IMR-90 (cell line): ENCODE data around the gene DNMT1. TPM values are rescaled to one million over a fixed set of nuclear protein-coding genes. Genes with fewer than 3 reads are reported as not detected.
A peak's percentile ranks its signal among the peaks of the same experiment; 100 is the strongest.

Experiments
- ATAC-seq: fragments of 200-7000 bp; cut with Tn5 transposase; 2 replicates; pipeline ENCODE4 v1.9.1; 2020; ENCODE audit warnings: low read depth, mild to moderate bottlenecking, moderate library complexity
- BruUV-seq: library from RNA; stranded (reverse); fragments of 400-500 nt; replicated peaks from 2 replicates; lab custom pipeline; 2021; lab: Mats Ljungman, UMichigan
- CTCF ChIA-PET: fragments of 300-600 bp; formaldehyde crosslinking; extraction: SDS; loops from one replicate; lab custom pipeline; 2021; ENCODE audit warnings: antibody characterized with exemption; lab: Yijun Ruan, JAX
- POLR2A ChIA-PET: fragments of 300-600 bp; sonication (Branson Sonifier 250); formaldehyde crosslinking; loops from one replicate; lab custom pipeline; 2022; ENCODE audit warnings: antibody characterized with exemption; ENCODE audit not compliant: unreplicated experiment; lab: Charles Lee
- DNase-seq: peaks from one replicate; pipeline ENCODE4 v3.0.0; 2013
- H2AFZ ChIP-seq: replicated peaks from 2 replicates; pipeline ENCODE3; 2013; ENCODE audit warnings: low read length, mild to moderate bottlenecking; ENCODE audit not compliant: poor library complexity
- H2AK5ac ChIP-seq: 2 replicates; pipeline ENCODE4 v1.6.1; 2013; ENCODE audit warnings: low read depth, low read length, inconsistent platforms
- H2AK9ac ChIP-seq: replicated peaks from 2 replicates; pipeline ENCODE3; 2013; ENCODE audit warnings: mild to moderate bottlenecking, low read depth, low read length, moderate library complexity; ENCODE audit not compliant: poor library complexity
- H2BK120ac ChIP-seq: 2 replicates; pipeline ENCODE4 v1.6.1; 2013; ENCODE audit warnings: low read depth, low read length, inconsistent platforms
- H2BK15ac ChIP-seq: 3 replicates; pipeline ENCODE4 v1.6.1; 2013; ENCODE audit warnings: low read depth, low read length, inconsistent platforms
- H2BK20ac ChIP-seq: 2 replicates; pipeline ENCODE4 v1.6.1; 2013; ENCODE audit warnings: low read depth, mild to moderate bottlenecking, inconsistent platforms, low read length, moderate library complexity
- H2BK5ac ChIP-seq: 2 replicates; pipeline ENCODE4 v1.6.1; 2013; ENCODE audit warnings: mild to moderate bottlenecking, low read depth, low read length, inconsistent platforms; ENCODE audit not compliant: poor library complexity, severe bottlenecking
- H3K14ac ChIP-seq: replicated peaks from 2 replicates; pipeline ENCODE4 v1.6.1; 2013; ENCODE audit warnings: low read depth, low read length, inconsistent platforms
- H3K18ac ChIP-seq: 2 replicates; pipeline ENCODE4 v1.6.1; 2013; ENCODE audit warnings: low read depth, low read length, control low read depth
- H3K23ac ChIP-seq: 2 replicates; pipeline ENCODE4 v1.6.1; 2013; ENCODE audit warnings: low read depth, low read length, inconsistent platforms
- H3K27ac ChIP-seq: 2 replicates; pipeline ENCODE4 v1.5.1; 2013; ENCODE audit warnings: mild to moderate bottlenecking, control low read depth, low read length; ENCODE audit not compliant: insufficient read depth
- H3K27me3 ChIP-seq: 2 replicates; pipeline ENCODE4 v1.6.1; 2013; ENCODE audit warnings: low read length; ENCODE audit not compliant: control insufficient read depth, insufficient read depth
- H3K36me3 ChIP-seq: 2 replicates; pipeline ENCODE4 v1.6.1; 2013; ENCODE audit warnings: low read length, mixed read lengths; ENCODE audit not compliant: control insufficient read depth, insufficient read depth
- H3K4ac ChIP-seq: 2 replicates; pipeline ENCODE4 v1.6.1; 2013; ENCODE audit warnings: low read depth, low read length, inconsistent platforms
- H3K4me1 ChIP-seq: 2 replicates; pipeline ENCODE4 v1.6.1; 2013; ENCODE audit warnings: low read length, mixed read lengths; ENCODE audit not compliant: control insufficient read depth, insufficient read depth
- H3K4me2 ChIP-seq: 2 replicates; pipeline ENCODE4 v1.6.1; 2013; ENCODE audit warnings: low read depth, mild to moderate bottlenecking, control low read depth, low read length, moderate library complexity
- H3K4me3 ChIP-seq: 2 replicates; pipeline ENCODE4 v1.5.1; 2013; ENCODE audit warnings: low read depth, mild to moderate bottlenecking, control low read depth, low read length, moderate library complexity; ENCODE audit not compliant: insufficient read depth
- H3K56ac ChIP-seq: 2 replicates; pipeline ENCODE4 v1.6.1; 2013; ENCODE audit warnings: low read length, inconsistent platforms; ENCODE audit not compliant: insufficient read depth; ENCODE audit errors: extremely low read depth
- H3K79me1 ChIP-seq, 2 experiments: 2 replicates each; pipeline ENCODE4 v1.6.1; 2013; ENCODE audit warnings: low read length in 2 of 2, inconsistent platforms in 1 of 2, low read depth in 1 of 2
- H3K9ac ChIP-seq: 2 replicates; pipeline ENCODE4 v1.6.1; 2013; ENCODE audit warnings: low read depth, low read length, control low read depth
- H3K9me1 ChIP-seq: 2 replicates; pipeline ENCODE4 v1.6.1; 2013; ENCODE audit warnings: low read length, inconsistent platforms; ENCODE audit not compliant: insufficient read depth
- H3K9me3 ChIP-seq: 2 replicates; pipeline ENCODE4 v1.6.1; 2013; ENCODE audit warnings: low read length; ENCODE audit not compliant: control insufficient read depth, insufficient read depth
- H4K20me1 ChIP-seq: 2 replicates; pipeline ENCODE4 v1.6.1; 2013; ENCODE audit warnings: low read length, inconsistent platforms; ENCODE audit not compliant: insufficient read depth
- H4K5ac ChIP-seq: 2 replicates; pipeline ENCODE4 v1.6.1; 2013; ENCODE audit warnings: mild to moderate bottlenecking, low read depth, low read length, control low read depth
- H4K8ac ChIP-seq, 2 experiments: 2 replicates each; pipeline ENCODE4 v1.6.1; 2013; ENCODE audit warnings: low read depth in 2 of 2, low read length in 2 of 2, control low read depth in 1 of 2, inconsistent platforms in 1 of 2
- H4K91ac ChIP-seq: 2 replicates; pipeline ENCODE4 v1.6.1; 2013; ENCODE audit warnings: low read depth, low read length, inconsistent platforms; ENCODE audit not compliant: insufficient read depth
- CEBPB ChIP-seq: IDR thresholded peaks from 2 replicates; pipeline ENCODE4 v1.6.1; 2012; ENCODE audit warnings: low read depth, low read length, improper control_type of control experiment
- CTCF ChIP-seq: conservative IDR thresholded peaks from 2 replicates; pipeline ENCODE4 v1.5.1; 2012; ENCODE audit warnings: mild to moderate bottlenecking, low read depth, low read length, improper control_type of control experiment
- FOS ChIP-seq: fragments of 150-350 bp; IDR thresholded peaks from 2 replicates; pipeline ENCODE4 v1.6.1; 2016; ENCODE audit warnings: low read depth, low read length
- MAFK ChIP-seq: IDR thresholded peaks from 2 replicates; pipeline ENCODE4 v1.6.1; 2012; ENCODE audit warnings: low read depth, low read length, improper control_type of control experiment
- MAZ ChIP-seq: IDR thresholded peaks from 2 replicates; pipeline ENCODE4 v1.6.1; 2012; ENCODE audit warnings: low read depth, mild to moderate bottlenecking, low read length, improper control_type of control experiment, moderate library complexity, borderline replicate concordance
- MXI1 ChIP-seq: IDR thresholded peaks from 2 replicates; pipeline ENCODE4 v1.6.1; 2012; ENCODE audit warnings: low read depth, mild to moderate bottlenecking, low read length, moderate library complexity, borderline replicate concordance
- NFE2L2 ChIP-seq: fragments of 150-350 bp; IDR thresholded peaks from 2 replicates; pipeline ENCODE4 v1.6.1; 2016; ENCODE audit warnings: low read depth, mild to moderate bottlenecking, low read length
- RAD21 ChIP-seq: IDR thresholded peaks from 2 replicates; pipeline ENCODE4 v1.6.1; 2012; ENCODE audit warnings: low read length, improper control_type of control experiment
- RCOR1 ChIP-seq: IDR thresholded peaks from 2 replicates; pipeline ENCODE4 v1.6.1; 2012; ENCODE audit warnings: mild to moderate bottlenecking, low read length, improper control_type of control experiment; ENCODE audit not compliant: insufficient replicate concordance
- RFX5 ChIP-seq: IDR thresholded peaks from 2 replicates; pipeline ENCODE4 v1.8.0; 2012; ENCODE audit warnings: low read depth, mild to moderate bottlenecking, low read length, moderate library complexity
- WGBS, 2 experiments: methylation state at CpG; one replicate each; pipeline versions ENCODE4 v1.1.5 to v1.1.7; 2013; ENCODE audit warnings: missing lambda C conversion rate in 2 of 2; ENCODE audit not compliant: insufficient read length in 1 of 2; ENCODE audit errors: extremely low coverage in 2 of 2; 5-methylcytosine and 5-hydroxymethylcytosine counted together
- dilution Hi-C: fragments of 300-500 bp; cut with HindIII; formaldehyde crosslinking; loops from one replicate; pipeline ENCODE4 v1.14.3; 2018; ENCODE audit warnings: low sequenced_read_pairs; ENCODE audit not compliant: unreplicated experiment
- in situ Hi-C: fragments of 300-500 bp; cut with MboI; formaldehyde crosslinking; loops from 3 replicates; pipeline ENCODE4 v1.14.3; 2019; ENCODE audit warnings: low sequenced_read_pairs, inconsistent platforms, mixed read lengths
- intact Hi-C: fragments of 100-400 bp; cut with micrococcal nuclease; formaldehyde crosslinking; loops from 2 replicates; pipeline ENCODE4 v1.10.0; 2022
- polyA plus RNA-seq, 3 experiments: library from polyadenylated mRNA; depleted of rRNA; stranded (reverse); fragments of >200 nt; gene quantifications; 2 replicates each; pipeline ENCODE4 v1.2.3, GENCODE V29; 2012; ENCODE audit warnings: low replicate concordance in 1 of 3
- total RNA-seq: library from RNA; depleted of rRNA; stranded (reverse); fragments of >200 nt; gene quantifications from 2 replicates; pipeline ENCODE4 v1.2.3, GENCODE V29; 2012
- TF ChIP-seq, protein P1 (sequence below): fragments of 150-350 bp; IDR thresholded peaks from 2 replicates; pipeline ENCODE4 v1.6.1; 2016; ENCODE audit warnings: low read depth, mild to moderate bottlenecking, low read length, moderate library complexity, borderline replicate concordance

Gene DNMT1
- total and polyA plus RNA-seq, 2 of the 4 experiments (the other 2 are of a cell fraction), result 26.2 to 83.6 TPM

GRCh38 chr19:10243606-10244005, 48.9 kb upstream of the DNMT1 start:
- Histone ChIP-seq H3K4me2 (no peak overlapping the region), H3K56ac (no peak overlapping the region), H4K5ac (no peak overlapping the region), H4K8ac (no peak overlapping the region), H2BK120ac (no peak overlapping the region), H2AK5ac (no peak overlapping the region), H3K9ac (no peak overlapping the region), H3K36me3 (no peaks in the 10 kb centered on the region), H3K79me1 (no peaks in the 10 kb centered on the region; a peak in 1 of 4 replicates), H3K14ac (no peak overlapping the region), H2BK5ac (no peak overlapping the region), H3K27ac (no peak overlapping the region), H2BK15ac (no peak overlapping the region), H4K20me1 (no peaks in the 10 kb centered on the region), H3K18ac (no peak overlapping the region), H2BK20ac (no peak overlapping the region), H3K27me3 (no peaks in the 10 kb centered on the region), H2AK9ac (no peak overlapping the region), H3K4ac (peak overlapping the region; percentile 65; the same call in 1 of the 2 replicates), H4K91ac (no peak overlapping the region), H3K9me3 (no peaks in the 10 kb centered on the region), H3K9me1 (peaks cover 3% of the 10 kb centered on the region; the same call in 1 of the 2 replicates), H3K23ac (no peak overlapping the region), H3K4me1 (peaks cover 2% of the 10 kb centered on the region; the same call in 1 of the 2 replicates), H2AFZ (no peak overlapping the region), H3K4me3 (no peak overlapping the region)
- intact Hi-C loops, result no loop called here
- TF ChIP-seq CTCF, result no peak
- TF ChIP-seq NFE2L2, result no peak
- no peak for TF ChIP-seq MAFK
- no peak for TF ChIP-seq FOS
- TF ChIP-seq CEBPB, result no peak
- TF ChIP-seq RFX5, result no peak
- TF ChIP-seq RAD21, result no peak
- TF ChIP-seq MXI1, result no peak
- no peak for TF ChIP-seq MAZ
- no peak for TF ChIP-seq RCOR1
- TF ChIP-seq, protein P1, sequence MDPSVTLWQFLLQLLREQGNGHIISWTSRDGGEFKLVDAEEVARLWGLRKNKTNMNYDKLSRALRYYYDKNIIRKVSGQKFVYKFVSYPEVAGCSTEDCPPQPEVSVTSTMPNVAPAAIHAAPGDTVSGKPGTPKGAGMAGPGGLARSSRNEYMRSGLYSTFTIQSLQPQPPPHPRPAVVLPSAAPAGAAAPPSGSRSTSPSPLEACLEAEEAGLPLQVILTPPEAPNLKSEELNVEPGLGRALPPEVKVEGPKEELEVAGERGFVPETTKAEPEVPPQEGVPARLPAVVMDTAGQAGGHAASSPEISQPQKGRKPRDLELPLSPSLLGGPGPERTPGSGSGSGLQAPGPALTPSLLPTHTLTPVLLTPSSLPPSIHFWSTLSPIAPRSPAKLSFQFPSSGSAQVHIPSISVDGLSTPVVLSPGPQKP, result no peak
- CTCF ChIA-PET, result no interaction called here
- no peak for DNase-seq
- in situ Hi-C loops, result loop anchor here (10.0 kb wide), 1 partner anchor 299 kb away; no protein-coding TSS in a partner anchor
- no TSS peak for BruUV-seq
- POLR2A ChIA-PET, result no interaction called here
- dilution Hi-C loops, result no loop called here
- 100% methylated on average over 1 of the region's 7 CpGs; no CpG with 5 or more reads in 1 of the 2 experiments for WGBS, 2 experiments
- ATAC-seq, result no peak
